ENCODE data around the gene NCKAP5L. TPM values are rescaled to one million over a fixed set of nuclear protein-coding genes. Genes with fewer than 3 reads are reported as not detected.

NCKAP5L gene
- polyA plus RNA-seq, 2 of the 4 experiments (the other 2 are of a cell fraction), result 3.0 to 8.5 TPM

DNA sequence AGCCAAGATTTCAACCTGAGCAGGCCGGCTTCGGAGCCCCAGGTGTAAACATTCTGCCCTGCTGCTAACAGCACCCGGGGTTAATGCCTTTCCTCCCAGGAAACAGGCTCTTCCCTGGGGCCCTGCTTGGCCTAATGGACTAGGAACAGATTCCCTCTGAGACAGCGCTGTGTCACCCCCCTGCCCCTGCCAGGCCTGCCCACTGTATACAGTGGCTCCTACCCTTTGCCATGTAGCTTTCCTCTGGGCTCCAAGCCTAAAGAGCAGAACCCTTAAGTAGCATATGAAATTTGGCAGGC lies 43.0 kb upstream of the NCKAP5L start (continued):
- TF ChIP-seq, protein P1, sequence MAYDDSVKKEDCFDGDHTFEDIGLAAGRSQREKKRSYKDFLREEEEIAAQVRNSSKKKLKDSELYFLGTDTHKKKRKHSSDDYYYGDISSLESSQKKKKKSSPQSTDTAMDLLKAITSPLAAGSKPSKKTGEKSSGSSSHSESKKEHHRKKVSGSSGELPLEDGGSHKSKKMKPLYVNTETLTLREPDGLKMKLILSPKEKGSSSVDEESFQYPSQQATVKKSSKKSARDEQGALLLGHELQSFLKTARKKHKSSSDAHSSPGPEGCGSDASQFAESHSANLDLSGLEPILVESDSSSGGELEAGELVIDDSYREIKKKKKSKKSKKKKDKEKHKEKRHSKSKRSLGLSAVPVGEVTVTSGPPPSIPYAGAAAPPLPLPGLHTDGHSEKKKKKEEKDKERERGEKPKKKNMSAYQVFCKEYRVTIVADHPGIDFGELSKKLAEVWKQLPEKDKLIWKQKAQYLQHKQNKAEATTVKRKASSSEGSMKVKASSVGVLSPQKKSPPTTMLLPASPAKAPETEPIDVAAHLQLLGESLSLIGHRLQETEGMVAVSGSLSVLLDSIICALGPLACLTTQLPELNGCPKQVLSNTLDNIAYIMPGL (CRISPR knock-in tag; IDR thresholded peaks at IDR 0.05; ENCODE audit: borderline replicate concordance), result no peak
- TF ChIP-seq ZNF302 (CRISPR knock-in tag; IDR thresholded peaks at IDR 0.05) (no peak), CHD4 (IDR thresholded peaks at IDR 0.05; ENCODE audit: borderline replicate concordance) (no peak), ZFP36 (IDR thresholded peaks at IDR 0.05; ENCODE audit: borderline replicate concordance, partially characterized antibody) (no peak)

DNA sequence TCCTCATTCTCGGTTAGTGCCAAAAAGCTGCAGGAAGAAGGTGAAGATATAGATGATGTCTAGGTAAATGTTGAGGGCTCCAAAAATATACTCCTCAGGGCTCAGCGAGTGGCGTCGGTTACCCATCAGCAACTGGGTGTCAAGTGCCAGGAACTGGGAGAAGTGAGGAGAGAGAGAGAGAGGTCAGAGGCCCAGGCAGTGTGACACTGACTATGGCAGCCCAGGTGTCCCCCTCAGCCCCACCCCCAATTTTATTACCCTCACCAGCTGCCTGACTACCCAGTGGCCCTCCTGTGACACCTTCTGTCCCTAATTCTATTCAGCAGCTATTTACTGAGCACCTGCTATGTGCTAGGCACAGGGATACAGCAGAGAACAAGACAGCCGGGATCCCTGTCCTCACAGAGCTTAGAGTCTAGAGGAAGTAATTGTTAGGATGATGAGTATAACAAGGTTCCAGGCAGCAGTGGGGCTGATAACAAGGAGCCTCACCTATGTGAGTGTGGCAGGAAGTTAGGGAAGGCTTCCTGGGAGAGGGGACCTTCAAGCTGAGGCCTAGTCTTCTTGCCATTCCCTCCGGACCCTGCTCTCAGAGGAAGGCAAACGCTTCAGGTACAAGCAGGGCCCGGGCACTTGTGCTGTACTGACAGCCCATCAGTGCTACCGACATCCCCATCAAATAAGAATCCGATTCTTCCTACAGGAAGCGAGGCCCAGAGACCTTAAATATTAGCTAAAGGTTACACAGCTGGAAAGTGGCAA lies 42.5 kb upstream of the NCKAP5L start:
- Histone ChIP-seq H3K9me3 (no peaks in the 10 kb centered on the region), H3K4me3 (no peak overlapping the region), H3K27ac (no peak overlapping the region), H3K4me1 (no peaks in the 10 kb centered on the region; the same call in 2 of the 3 replicates), H3K4me2 (no peak overlapping the region)
- ATAC-seq, result no peak
- ChIA-PET CTCF (interaction anchor here (0.7 to 11.5 kb wide), 11 partner anchors 12 to 305 kb away, joined by 3 to 104 read pairs (median 7); no protein-coding TSS in a partner anchor), POLR2A (no interaction called here)
- TF ChIP-seq, protein P2, sequence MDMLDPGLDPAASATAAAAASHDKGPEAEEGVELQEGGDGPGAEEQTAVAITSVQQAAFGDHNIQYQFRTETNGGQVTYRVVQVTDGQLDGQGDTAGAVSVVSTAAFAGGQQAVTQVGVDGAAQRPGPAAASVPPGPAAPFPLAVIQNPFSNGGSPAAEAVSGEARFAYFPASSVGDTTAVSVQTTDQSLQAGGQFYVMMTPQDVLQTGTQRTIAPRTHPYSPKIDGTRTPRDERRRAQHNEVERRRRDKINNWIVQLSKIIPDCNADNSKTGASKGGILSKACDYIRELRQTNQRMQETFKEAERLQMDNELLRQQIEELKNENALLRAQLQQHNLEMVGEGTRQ (IDR thresholded peaks at IDR 0.05), result no peak
- WGBS (ENCODE audit: missing lambda C conversion rate), result 88% methylated on average over 11 of the region's 11 CpGs
- no peak for DNase-seq (ENCODE audit: low read depth in 1 of 2, low spot score in 1 of 2)
- no peak for FAIRE-seq

DNA sequence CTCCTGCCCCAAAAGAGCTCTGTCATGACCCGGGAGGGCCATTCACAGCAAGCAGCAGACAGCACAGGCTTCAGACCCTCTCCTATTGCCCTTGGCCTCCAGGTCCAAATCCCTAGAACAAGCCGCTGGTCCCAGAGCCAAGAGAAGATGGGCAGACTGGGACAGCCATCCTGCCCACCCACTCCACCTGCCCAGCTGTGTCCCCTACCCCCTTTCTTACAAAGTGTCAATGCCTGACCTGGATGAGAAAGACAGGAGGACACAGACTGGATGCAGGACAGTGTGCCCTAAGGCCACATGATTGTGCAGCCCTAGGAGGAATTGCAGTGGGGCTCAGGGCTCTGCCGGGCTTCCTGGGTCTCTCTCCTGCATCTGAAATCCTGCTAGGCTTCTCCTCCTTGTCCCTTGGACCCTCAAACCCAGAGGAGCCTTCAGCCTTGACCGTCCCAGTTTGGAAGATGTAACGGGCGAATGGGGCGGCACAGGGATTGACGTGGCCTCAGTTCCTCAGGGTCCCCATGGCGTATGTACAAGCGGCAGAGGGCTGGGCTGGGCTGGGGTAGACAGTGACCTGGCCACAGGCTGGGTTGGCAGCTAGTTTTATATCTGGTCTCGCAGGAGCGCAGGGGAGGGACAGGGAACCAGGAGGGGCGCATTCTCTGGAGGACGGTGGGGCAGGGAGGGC lies 41.7 kb upstream of the NCKAP5L start:
- no peak overlapping the region for H3K4me2 ChIP-seq
- WGBS (ENCODE audit: missing lambda C conversion rate), result 89% methylated on average over 13 of the region's 14 CpGs
- no peaks in the 10 kb centered on the region for H3K9me3 ChIP-seq
- no peak for ATAC-seq
- no peaks in the 10 kb centered on the region; the same call in 2 of the 3 replicates for H3K4me1 ChIP-seq
- no peak for FAIRE-seq
- no peak overlapping the region for H3K27ac ChIP-seq
- no peak overlapping the region for H3K4me3 ChIP-seq
- TF ChIP-seq HDAC2 (IDR thresholded peaks at IDR 0.05), result no peak
- TF ChIP-seq SREBF2 (IDR thresholded peaks at IDR 0.05), result no peak
- TF ChIP-seq, protein P3, sequence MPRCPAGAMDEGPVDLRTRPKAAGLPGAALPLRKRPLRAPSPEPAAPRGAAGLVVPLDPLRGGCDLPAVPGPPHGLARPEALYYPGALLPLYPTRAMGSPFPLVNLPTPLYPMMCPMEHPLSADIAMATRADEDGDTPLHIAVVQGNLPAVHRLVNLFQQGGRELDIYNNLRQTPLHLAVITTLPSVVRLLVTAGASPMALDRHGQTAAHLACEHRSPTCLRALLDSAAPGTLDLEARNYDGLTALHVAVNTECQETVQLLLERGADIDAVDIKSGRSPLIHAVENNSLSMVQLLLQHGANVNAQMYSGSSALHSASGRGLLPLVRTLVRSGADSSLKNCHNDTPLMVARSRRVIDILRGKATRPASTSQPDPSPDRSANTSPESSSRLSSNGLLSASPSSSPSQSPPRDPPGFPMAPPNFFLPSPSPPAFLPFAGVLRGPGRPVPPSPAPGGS (IDR thresholded peaks at IDR 0.05), result no peak
- no peak for TF ChIP-seq KDM5A (IDR thresholded peaks at IDR 0.05)
- TF ChIP-seq ZC3H11A (IDR thresholded peaks at IDR 0.05), result no peak
- TF ChIP-seq, protein P4, sequence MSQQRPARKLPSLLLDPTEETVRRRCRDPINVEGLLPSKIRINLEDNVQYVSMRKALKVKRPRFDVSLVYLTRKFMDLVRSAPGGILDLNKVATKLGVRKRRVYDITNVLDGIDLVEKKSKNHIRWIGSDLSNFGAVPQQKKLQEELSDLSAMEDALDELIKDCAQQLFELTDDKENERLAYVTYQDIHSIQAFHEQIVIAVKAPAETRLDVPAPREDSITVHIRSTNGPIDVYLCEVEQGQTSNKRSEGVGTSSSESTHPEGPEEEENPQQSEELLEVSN (IDR thresholded peaks at IDR 0.05; ENCODE audit: borderline replicate concordance, low read depth), result no peak
- TF ChIP-seq ESRRA (IDR thresholded peaks at IDR 0.05; ENCODE audit: borderline replicate concordance, low read length), result no peak
- TF ChIP-seq NPAS2 (CRISPR knock-in tag; IDR thresholded peaks at IDR 0.05; ENCODE audit: borderline replicate concordance), result no peak
- TF ChIP-seq, protein P5, sequence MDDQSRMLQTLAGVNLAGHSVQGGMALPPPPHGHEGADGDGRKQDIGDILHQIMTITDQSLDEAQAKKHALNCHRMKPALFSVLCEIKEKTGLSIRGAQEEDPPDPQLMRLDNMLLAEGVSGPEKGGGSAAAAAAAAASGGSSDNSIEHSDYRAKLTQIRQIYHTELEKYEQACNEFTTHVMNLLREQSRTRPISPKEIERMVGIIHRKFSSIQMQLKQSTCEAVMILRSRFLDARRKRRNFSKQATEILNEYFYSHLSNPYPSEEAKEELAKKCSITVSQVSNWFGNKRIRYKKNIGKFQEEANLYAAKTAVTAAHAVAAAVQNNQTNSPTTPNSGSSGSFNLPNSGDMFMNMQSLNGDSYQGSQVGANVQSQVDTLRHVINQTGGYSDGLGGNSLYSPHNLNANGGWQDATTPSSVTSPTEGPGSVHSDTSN (IDR thresholded peaks at IDR 0.05), result no peak
- no peak for TF ChIP-seq CEBPB (IDR thresholded peaks at IDR 0.05)
- ChIA-PET CTCF (interaction anchor here (0.5 to 11.5 kb wide), 15 partner anchors 13 to 200 kb away, joined by 3 to 104 read pairs (median 7); no protein-coding TSS in a partner anchor), POLR2A (no interaction called here)
- no peak for DNase-seq (ENCODE audit: low read depth in 1 of 2, low spot score in 1 of 2)

Measured in A549 (cell line).